ENCODE data around the gene HSPA5. TPM values are rescaled to one million over a fixed set of nuclear protein-coding genes. Genes with fewer than 3 reads are reported as not detected.

HSPA5 gene
- total RNA-seq, 1 experiment from 2014 or later: 357 TPM

- POLR2A ChIA-PET: interaction anchor here (1.3 to 2.0 kb wide), 8 partner anchors 15 to 370 kb away, joined by 3 to 16 read pairs (median 4); partner anchors contain the start of gene RABEPK
- ATAC-seq: no peak
- H3K9me3 Mint-ChIP-seq: no peaks in the 10 kb centered on the region
Measured at GRCh38 chr9:125240649-125240999, 519 bp downstream of the HSPA5 start.

GRCh38 chr9:125239631-125240597, 1.2 kb downstream of the HSPA5 start:
- no peak for DNase-seq (ENCODE audit: low spot score)
- Mint-ChIP-seq H3K9me3 (no peaks in the 10 kb centered on the region), H3K4me1 (peaks cover 30% of the 10 kb centered on the region), H3K4me3 (peak overlapping the region; percentile 98), H3K36me3 (peaks cover 60% of the 10 kb centered on the region), H3K27me3 (ENCODE audit: low read depth) (peaks cover 2% of the 10 kb centered on the region; the same call in 1 of the 2 replicates), H3K27ac (peak overlapping the region; percentile 100)
- POLR2A ChIA-PET: no interaction called here
- TF ChIP-seq E2F1 (CRISPR knock-in tag; IDR thresholded peaks at IDR 0.05): no peak
- TF ChIP-seq SMAD4 (CRISPR knock-in tag; IDR thresholded peaks at IDR 0.05): no peak
- TF ChIP-seq ZNF121 (CRISPR knock-in tag; IDR thresholded peaks at IDR 0.05): peak; percentile 51; the same call in 1 of the 2 replicates
- TF ChIP-seq ESRRA (CRISPR knock-in tag; IDR thresholded peaks at IDR 0.05; ENCODE audit: borderline replicate concordance): no peak
- CTCF ChIA-PET: interaction anchor here (0.6 to 1.9 kb wide), 3 partner anchors 16 to 213 kb away, joined by 4 to 14 read pairs (median 12); no protein-coding TSS in a partner anchor
- no peak for ATAC-seq

More at GRCh38 chr9:125240649-125240999, 519 bp downstream of the HSPA5 start:
- peak overlapping the region; percentile 98 for H3K4me3 Mint-ChIP-seq
- H3K4me1 Mint-ChIP-seq: peaks cover 30% of the 10 kb centered on the region
- 0 out of 2 replicates have a peak, but pooled peaks have one; percentile 44 for TF ChIP-seq KAT7 (CRISPR knock-in tag; IDR thresholded peaks at IDR 0.05; ENCODE audit: borderline replicate concordance)
- peak; percentile 38; the same call in 1 of the 2 replicates for TF ChIP-seq MAX (CRISPR knock-in tag; IDR thresholded peaks at IDR 0.05)
- TF ChIP-seq ATF1 (CRISPR knock-in tag; IDR thresholded peaks at IDR 0.05): peak; percentile 22; the same call in 1 of the 2 replicates
- 0 out of 2 replicates have a peak, but pooled peaks have one; percentile 59 for TF ChIP-seq HMGXB4 (CRISPR knock-in tag; IDR thresholded peaks at IDR 0.05)
- TF ChIP-seq ZNF232 (CRISPR knock-in tag; IDR thresholded peaks at IDR 0.05): 0 out of 2 replicates have a peak, but pooled peaks have one; percentile 61
- no peak for TF ChIP-seq CTCF (IDR thresholded peaks at IDR 0.05)
- CTCF ChIA-PET: interaction anchor here (1.1 to 1.9 kb wide), 4 partner anchors 15 to 167 kb away, joined by 3 to 14 read pairs (median 8); no protein-coding TSS in a partner anchor
- peaks cover 2% of the 10 kb centered on the region; the same call in 1 of the 2 replicates for H3K27me3 Mint-ChIP-seq (ENCODE audit: low read depth)
- peaks cover 55% of the 10 kb centered on the region for H3K36me3 Mint-ChIP-seq
- H3K27ac Mint-ChIP-seq: peak overlapping the region; percentile 100
- DNase-seq (ENCODE audit: low spot score): no peak

GRCh38 chr9:125238915-125239446, 2.2 kb downstream of the HSPA5 start:
- H3K36me3 Mint-ChIP-seq: peaks cover 60% of the 10 kb centered on the region
- H3K27ac Mint-ChIP-seq: peak overlapping the region; percentile 12
- peaks cover 2% of the 10 kb centered on the region; the same call in 1 of the 2 replicates for H3K27me3 Mint-ChIP-seq (ENCODE audit: low read depth)
- POLR2A ChIA-PET: no interaction called here
- H3K4me1 Mint-ChIP-seq: peaks cover 30% of the 10 kb centered on the region
- H3K9me3 Mint-ChIP-seq: no peaks in the 10 kb centered on the region
- no peak for DNase-seq (ENCODE audit: low spot score)
- CTCF ChIA-PET: no interaction called here
- TF ChIP-seq MLX (CRISPR knock-in tag; IDR thresholded peaks at IDR 0.05) (no peak), HMGA2 (CRISPR knock-in tag; IDR thresholded peaks at IDR 0.05) (no peak), E2F1 (CRISPR knock-in tag; IDR thresholded peaks at IDR 0.05) (no peak), KAT7 (CRISPR knock-in tag; IDR thresholded peaks at IDR 0.05; ENCODE audit: borderline replicate concordance) (no peak), FOXJ3 (CRISPR knock-in tag; IDR thresholded peaks at IDR 0.05; ENCODE audit: borderline replicate concordance) (no peak), CBFB (CRISPR knock-in tag; IDR thresholded peaks at IDR 0.05; ENCODE audit: low read depth) (no peak), GABPB1 (CRISPR knock-in tag; IDR thresholded peaks at IDR 0.05) (no peak), ZNF396 (CRISPR knock-in tag; IDR thresholded peaks at IDR 0.05; ENCODE audit: borderline replicate concordance) (no peak), PRRX2 (CRISPR knock-in tag; IDR thresholded peaks at IDR 0.05) (no peak)
- H3K4me3 Mint-ChIP-seq: peak overlapping the region; percentile 98
- no peak for ATAC-seq
